Measurements from ENCODE around the gene ZFAND4.

The ZFAND4 gene

GRCh38 chr10:45612741-45613140, 59.8 kb downstream of the ZFAND4 start:
- no peak for ATAC-seq
- TF ChIP-seq SNAI2 (CRISPR knock-in tag; IDR thresholded peaks at IDR 0.05) (no peak), CSDC2 (CRISPR knock-in tag; IDR thresholded peaks at IDR 0.05) (no peak), TCF4 (CRISPR knock-in tag; IDR thresholded peaks at IDR 0.05; ENCODE audit: borderline replicate concordance) (no peak), CREB5 (CRISPR knock-in tag; IDR thresholded peaks at IDR 0.05; ENCODE audit: low read depth) (no peak), RARB (CRISPR knock-in tag; IDR thresholded peaks at IDR 0.05) (no peak), POU6F1 (CRISPR knock-in tag; IDR thresholded peaks at IDR 0.05; ENCODE audit: borderline replicate concordance, low read depth) (no peak), PATZ1 (CRISPR knock-in tag; IDR thresholded peaks at IDR 0.05; ENCODE audit: borderline replicate concordance) (no peak)
- TF ChIP-seq, protein P1, sequence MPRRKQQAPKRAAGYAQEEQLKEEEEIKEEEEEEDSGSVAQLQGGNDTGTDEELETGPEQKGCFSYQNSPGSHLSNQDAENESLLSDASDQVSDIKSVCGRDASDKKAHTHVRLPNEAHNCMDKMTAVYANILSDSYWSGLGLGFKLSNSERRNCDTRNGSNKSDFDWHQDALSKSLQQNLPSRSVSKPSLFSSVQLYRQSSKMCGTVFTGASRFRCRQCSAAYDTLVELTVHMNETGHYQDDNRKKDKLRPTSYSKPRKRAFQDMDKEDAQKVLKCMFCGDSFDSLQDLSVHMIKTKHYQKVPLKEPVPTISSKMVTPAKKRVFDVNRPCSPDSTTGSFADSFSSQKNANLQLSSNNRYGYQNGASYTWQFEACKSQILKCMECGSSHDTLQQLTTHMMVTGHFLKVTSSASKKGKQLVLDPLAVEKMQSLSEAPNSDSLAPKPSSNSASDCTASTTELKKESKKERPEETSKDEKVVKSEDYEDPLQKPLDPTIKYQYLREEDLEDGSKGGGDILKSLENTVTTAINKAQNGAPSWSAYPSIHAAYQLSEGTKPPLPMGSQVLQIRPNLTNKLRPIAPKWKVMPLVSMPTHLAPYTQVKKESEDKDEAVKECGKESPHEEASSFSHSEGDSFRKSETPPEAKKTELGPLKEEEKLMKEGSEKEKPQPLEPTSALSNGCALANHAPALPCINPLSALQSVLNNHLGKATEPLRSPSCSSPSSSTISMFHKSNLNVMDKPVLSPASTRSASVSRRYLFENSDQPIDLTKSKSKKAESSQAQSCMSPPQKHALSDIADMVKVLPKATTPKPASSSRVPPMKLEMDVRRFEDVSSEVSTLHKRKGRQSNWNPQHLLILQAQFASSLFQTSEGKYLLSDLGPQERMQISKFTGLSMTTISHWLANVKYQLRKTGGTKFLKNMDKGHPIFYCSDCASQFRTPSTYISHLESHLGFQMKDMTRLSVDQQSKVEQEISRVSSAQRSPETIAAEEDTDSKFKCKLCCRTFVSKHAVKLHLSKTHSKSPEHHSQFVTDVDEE (CRISPR knock-in tag; IDR thresholded peaks at IDR 0.05) = no peak
- TF ChIP-seq, protein P2, sequence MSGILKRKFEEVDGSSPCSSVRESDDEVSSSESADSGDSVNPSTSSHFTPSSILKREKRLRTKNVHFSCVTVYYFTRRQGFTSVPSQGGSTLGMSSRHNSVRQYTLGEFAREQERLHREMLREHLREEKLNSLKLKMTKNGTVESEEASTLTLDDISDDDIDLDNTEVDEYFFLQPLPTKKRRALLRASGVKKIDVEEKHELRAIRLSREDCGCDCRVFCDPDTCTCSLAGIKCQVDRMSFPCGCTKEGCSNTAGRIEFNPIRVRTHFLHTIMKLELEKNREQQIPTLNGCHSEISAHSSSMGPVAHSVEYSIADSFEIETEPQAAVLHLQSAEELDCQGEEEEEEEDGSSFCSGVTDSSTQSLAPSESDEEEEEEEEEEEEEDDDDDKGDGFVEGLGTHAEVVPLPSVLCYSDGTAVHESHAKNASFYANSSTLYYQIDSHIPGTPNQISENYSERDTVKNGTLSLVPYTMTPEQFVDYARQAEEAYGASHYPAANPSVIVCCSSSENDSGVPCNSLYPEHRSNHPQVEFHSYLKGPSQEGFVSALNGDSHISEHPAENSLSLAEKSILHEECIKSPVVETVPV (CRISPR knock-in tag; IDR thresholded peaks at IDR 0.05) = no peak

DNA sequence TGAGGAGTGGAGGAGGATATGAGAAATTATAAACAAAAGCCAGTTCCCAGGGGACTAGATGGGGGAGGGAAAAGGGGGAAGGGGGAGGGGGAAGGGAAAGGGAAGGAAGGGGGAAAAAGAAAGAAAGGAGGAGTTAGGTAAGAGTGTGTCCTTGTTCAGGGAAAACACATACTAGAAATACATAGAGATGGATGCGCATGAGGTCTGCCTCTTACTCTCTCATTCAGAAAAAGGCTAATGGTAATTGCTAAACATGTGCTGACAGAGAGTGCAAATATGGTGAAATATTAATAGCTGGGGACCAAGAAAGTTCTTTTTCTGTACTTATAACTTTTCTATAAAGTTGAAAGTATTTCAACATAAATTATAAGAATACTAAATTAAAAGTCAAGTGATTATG, 64.5 kb downstream of the ZFAND4 start:
- TF ChIP-seq GLIS3 (CRISPR knock-in tag; IDR thresholded peaks at IDR 0.05) = no peak
- TF ChIP-seq OSR1 (CRISPR knock-in tag; IDR thresholded peaks at IDR 0.05) = no peak
- no peak for TF ChIP-seq PATZ1 (CRISPR knock-in tag; IDR thresholded peaks at IDR 0.05; ENCODE audit: borderline replicate concordance)
- no peak for TF ChIP-seq ZFP30 (CRISPR knock-in tag; IDR thresholded peaks at IDR 0.05)
- TF ChIP-seq, protein P1 (CRISPR knock-in tag; IDR thresholded peaks at IDR 0.05) = no peak
- no peak for TF ChIP-seq ZNF8 (CRISPR knock-in tag; IDR thresholded peaks at IDR 0.05)
- TF ChIP-seq ZC3H10 (CRISPR knock-in tag; IDR thresholded peaks at IDR 0.05) = no peak
- TF ChIP-seq ARNTL (CRISPR knock-in tag; IDR thresholded peaks at IDR 0.05; ENCODE audit: borderline replicate concordance, low read depth) = no peak
- TF ChIP-seq ISL1 (CRISPR knock-in tag; IDR thresholded peaks at IDR 0.05) = no peak
- no peak for TF ChIP-seq TCF4 (CRISPR knock-in tag; IDR thresholded peaks at IDR 0.05; ENCODE audit: borderline replicate concordance)
- TF ChIP-seq CSDC2 (CRISPR knock-in tag; IDR thresholded peaks at IDR 0.05) = no peak
- TF ChIP-seq ZFP3 (CRISPR knock-in tag; IDR thresholded peaks at IDR 0.05) = no peak
- no peak for TF ChIP-seq RARB (CRISPR knock-in tag; IDR thresholded peaks at IDR 0.05)
- no peak for TF ChIP-seq POU6F1 (CRISPR knock-in tag; IDR thresholded peaks at IDR 0.05; ENCODE audit: borderline replicate concordance, low read depth)
- no peak for TF ChIP-seq SNAI2 (CRISPR knock-in tag; IDR thresholded peaks at IDR 0.05)
- no peak for ATAC-seq
